HS-5 (cell line): ENCODE data around the gene KRT34.
"Not testable (repeated sequence)": the region's sequence is repeated elsewhere in the genome, so short reads cannot be mapped to it uniquely, and the experiment has no call there.

Experiments
- DNase-seq: peaks from one replicate; pipeline ENCODE4 v3.0.0-alpha.2; 2012; ENCODE audit warnings: low read depth

Gene KRT34

GRCh38 chr17:41366070-41366469, 16.0 kb downstream of the KRT34 start:
- no peak for DNase-seq

DNA sequence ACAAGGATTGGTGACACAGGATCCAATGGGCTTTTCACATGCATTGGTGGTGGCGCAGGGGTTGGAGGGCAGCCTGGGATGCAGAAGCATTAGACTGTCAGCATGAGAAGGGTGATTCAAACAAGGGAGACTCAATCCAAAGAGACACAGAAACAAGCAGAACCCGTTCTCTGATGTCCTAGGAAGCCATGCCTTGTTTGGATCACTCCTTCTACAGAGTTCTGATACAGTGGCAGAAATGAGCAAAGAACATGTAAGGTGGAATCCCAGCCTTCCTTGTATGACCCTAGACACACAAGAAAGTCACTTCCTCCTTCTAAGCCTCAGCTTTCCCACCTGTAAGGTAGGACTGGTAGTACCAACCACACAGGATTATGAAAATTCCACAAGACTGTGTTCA, 18.2 kb downstream of the KRT34 start:
- DNase-seq: no peak

DNA sequence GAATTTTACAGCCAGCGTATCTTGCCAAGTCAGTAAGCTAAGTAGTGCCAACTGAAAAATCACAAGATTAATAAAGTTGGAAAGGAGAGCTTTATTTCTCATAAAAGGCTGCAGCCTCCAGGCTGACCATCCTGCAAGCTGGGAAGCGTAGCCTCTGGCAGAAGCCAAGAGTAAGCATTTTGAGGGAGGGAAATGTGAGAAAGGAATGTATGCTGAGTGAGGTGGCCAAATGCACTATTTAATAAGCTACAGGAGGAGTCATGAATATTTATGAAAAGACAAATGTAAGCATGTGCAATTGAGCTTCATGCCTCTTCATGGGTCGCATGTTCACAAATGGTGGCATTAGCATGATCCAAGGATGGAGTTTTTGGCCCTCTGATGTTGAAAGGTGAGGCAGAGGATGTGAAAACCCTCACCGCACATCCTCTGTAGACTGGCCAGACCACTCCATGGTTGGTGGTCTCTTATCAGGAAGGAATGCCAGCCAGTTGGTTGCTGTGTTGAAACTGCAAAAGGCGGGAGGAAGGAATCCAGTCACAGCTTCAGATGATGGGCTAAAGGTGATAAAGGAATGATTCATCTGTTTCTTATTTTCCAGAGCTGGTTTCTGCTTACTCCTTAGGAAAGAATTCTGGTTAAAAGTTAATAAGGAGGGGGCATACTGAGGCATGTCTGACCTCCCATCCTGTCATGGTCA, 21.7 kb downstream of the KRT34 start:
- DNase-seq: peak; percentile 77

GRCh38 chr17:41354536-41354935, 27.6 kb downstream of the KRT34 start:
- DNase-seq: no peak

DNA sequence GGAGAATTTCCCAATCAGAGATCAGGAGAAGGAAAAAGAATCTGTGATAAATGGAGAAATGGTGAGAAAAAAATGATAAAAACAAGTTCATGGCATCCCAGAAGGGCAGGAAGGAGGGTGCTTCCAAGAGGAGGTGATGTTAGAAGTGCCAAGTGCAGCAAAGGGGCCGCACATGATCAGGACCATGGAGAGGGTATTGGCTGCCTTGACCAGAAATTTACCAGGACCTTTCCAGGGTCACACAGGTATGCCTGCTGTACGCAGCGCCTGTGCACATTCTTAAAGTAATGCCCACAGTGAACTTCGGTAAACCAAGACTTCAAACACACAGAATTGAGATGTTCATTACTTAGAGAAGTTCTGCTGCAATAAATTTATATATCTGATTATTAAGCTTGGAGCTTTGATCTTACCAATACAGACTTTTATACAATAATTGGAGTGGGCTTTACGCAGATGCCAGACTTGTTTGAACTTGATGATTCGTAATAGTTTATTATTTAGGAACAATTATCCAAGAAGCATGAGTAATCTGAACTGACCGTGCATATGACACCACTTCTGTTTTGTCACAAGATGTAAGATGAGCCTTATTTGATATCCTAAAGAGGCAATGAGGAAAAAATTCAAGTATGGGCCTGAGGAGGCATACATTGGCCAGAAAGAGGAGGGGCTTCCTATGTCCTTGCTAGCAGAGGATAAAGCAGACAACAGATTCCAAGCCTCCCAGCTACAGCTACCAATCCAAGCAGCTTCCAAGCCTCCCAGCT, 29.3 kb downstream of the KRT34 start:
- no peak for DNase-seq

DNA sequence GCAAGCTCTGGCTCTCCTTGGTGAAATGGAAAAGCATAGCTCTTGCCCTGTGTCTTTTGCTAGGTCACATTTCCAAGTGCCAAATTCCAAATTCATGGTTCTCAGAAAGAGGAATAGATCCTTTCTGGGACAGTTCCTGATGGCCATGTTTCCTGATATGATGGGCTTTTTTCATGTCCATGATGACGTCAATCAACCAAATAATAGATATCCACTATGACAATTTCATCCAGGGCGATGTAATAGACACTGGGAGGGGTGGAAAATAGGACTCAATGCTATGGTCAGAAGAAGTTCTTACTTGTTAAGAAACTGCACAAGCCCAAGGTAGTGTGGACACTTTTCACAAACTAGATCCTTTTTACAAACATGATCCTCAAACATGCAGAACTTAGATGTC, 30.9 kb downstream of the KRT34 start:
- no peak for DNase-seq

GRCh38 chr17:41350381-41350878, 31.7 kb downstream of the KRT34 start, which contains the start of gene KRT33A:
TSS of gene KRT33A (minus strand) at chr17:41350828. CDS start at chr17:41350767, 61 bp downstream.
- DNase-seq: not testable (repeated sequence)

- DNase-seq: no peak
Observed at GRCh38 chr17:41347869-41348760, 34.0 kb downstream of the KRT34 start.

DNA sequence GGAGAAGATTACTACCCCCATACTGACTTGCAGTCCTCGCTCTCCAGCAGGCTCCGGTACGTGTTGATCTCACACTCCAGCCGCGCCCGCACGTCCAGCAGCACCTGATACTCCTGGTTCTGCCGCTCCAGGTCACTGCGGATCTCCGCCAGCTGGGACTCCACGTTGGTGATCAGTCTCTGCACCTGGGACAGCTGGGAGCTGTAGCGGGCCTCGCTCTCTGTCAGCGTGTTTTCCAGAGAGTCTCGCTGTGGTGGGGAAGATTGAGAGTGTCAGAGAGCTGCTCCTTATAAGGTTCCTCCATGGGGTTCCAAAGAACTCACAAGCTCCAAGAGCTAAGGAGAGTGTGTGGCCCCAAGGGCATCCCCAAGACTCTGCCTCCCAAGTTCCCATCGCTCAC, 35.7 kb downstream of the KRT34 start:
- not testable (repeated sequence) for DNase-seq

DNA sequence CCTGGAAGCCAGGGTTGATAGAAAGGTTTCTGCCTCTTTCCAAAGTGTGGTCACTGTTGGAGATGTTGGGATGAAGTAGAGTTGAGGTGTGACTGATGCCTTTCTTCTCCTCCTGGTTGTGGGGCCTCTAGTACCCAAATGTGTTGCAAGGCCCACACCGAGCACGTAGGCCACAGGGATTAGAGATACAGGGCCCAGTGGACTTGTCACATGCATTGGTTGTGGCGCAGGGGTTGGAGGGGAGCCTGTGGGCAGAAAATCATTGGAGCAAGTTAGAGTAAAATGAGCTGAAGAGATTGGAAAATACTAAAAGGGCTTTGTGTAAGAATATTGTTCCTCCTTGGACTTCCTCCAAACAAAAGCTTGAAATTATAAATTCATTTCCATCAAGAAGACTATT, 36.1 kb downstream of the KRT34 start:
- DNase-seq: no peak

DNA sequence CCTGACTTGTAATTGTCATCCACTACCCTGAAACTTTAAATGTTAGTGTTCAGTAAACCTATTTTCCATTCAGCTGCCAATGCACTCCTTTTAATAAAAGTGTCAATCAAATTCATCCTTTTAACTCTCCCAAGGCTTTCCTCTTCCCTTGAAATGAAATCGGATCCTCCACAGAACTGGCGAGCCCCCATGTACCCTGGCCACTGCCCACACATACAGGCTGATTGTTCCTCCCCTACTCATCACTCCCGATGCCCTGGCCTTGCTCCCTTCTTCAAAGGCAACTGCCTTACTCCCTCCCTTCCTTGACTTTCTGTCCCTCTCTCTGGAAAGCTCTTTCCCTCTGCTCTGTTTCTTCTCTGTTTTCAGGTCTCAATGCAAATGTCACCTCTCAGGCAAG, 39.1 kb downstream of the KRT34 start:
- no peak for DNase-seq

- no peak for DNase-seq
Observed at GRCh38 chr17:41340934-41341861, 40.9 kb downstream of the KRT34 start.

- no peak for DNase-seq
Observed at GRCh38 chr17:41340494-41340893, 41.6 kb downstream of the KRT34 start.

GRCh38 chr17:41339571-41340172, 42.4 kb downstream of the KRT34 start:
- no peak for DNase-seq

DNA sequence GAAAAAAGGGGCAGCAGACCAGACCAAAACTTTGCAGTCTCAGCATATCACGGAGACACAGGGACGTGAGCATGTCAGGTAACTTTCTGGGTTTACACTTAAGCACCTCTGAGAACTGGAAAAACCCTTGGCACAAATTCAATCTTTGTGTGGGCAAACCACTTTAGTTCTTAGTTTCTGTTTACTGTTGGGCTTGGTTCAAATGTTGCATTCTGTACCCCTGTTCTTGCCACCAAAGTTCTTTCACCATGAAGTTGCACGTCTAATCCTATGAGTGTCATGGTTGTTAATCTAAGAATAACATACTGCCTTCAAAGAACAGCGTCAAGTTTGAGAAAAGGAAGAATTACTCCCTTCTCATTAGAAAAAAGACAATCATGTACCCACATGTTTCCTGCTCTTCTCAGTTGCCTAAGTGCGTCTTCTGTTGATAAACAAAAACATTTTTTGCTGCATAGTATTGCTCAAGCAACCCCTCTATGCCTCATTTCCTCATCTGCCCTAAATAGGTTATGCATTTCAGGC, 43.1 kb downstream of the KRT34 start:
- DNase-seq: no peak

GRCh38 chr17:41335747-41336146, 46.4 kb downstream of the KRT34 start:
- no peak for DNase-seq

DNA sequence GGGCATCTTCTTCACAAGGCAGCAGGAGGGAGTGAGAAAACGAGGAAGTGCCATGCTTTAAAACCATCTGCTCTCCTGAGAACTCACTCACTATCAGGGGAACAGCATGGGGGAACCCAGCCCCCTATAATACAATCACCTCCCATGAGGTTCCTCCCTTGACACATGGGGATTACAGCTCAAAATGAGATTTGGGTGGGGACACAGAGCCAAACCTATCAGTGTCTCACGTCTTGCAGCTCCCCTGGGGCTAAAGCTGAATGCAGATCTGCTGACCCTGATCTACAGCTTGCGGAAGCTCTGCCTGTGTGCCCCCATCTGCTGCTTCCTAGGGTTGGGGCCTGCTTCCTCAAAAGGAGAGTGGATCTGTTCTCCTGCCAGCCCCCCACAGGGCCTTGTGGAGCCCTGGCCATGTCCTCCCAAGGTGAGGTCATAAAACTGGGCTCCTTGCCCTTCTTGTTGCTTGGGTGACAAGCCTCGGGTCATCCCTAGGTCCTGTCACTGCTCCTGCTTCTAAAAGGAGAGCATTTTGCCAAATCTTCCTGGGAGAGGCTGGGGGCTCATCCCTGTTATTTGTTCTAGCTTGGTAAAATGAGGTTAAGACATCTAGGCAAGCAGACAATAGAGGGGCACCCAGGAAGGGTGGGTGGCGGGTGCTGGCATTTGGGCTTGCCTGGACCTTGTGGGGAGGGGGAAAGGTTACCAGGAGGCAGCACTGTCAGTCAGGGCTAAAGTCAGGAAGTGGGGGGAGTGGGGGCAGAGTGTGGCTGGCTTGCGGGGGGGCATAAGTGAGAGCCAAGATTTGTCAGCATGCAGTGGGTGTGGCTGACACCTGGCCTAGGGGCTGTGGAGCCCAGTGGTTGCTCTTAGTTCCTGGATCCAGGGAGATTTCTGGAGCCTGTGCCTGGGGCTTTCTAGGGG, 47.5 kb downstream of the KRT34 start:
- no peak for DNase-seq

- DNase-seq: no peak
Observed at GRCh38 chr17:41333836-41334235, 48.3 kb downstream of the KRT34 start.

- no peak for DNase-seq
Observed at GRCh38 chr17:41333098-41333497, 49.0 kb downstream of the KRT34 start.
